ENCODE measurements around the gene NIFK. TPM values are rescaled to one million over a fixed set of nuclear protein-coding genes. Genes with fewer than 3 reads are reported as not detected.

NIFK gene
- polyA plus RNA-seq, 1 donor from 2014 or later, result 72.4 TPM

- Mint-ChIP-seq H3K9me3 (no peaks in the 10 kb centered on the region), H3K27me3 (no peaks in the 10 kb centered on the region), H3K27ac (no peak overlapping the region), H3K4me1 (peaks cover 0 to 5% (median 0%) of the 10 kb centered on the region in 3 donors), H3K36me3 (peaks cover 2% of the 10 kb centered on the region), H3K4me3 (no peak overlapping the region)
Measured at GRCh38 chr2:121690095-121690494, 46.6 kb downstream of the NIFK start.

DNA sequence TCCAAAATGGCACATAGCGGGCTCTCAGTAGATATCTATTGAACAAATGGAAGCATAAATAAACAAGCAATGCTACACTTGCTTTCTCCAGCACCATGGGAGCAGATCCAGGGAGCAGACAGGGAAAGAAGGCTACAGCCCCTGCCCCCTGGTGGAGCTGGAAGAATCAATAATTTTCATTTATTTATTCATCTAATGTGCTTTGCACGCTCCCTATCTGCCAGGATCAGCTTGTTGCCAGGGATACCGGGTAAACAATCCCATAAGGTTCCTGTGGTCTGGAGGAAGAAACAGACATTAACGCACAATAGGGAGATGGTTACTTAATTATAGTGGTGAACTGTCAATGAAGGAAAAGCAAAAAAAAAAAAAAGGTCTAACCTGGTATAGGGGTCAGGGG is 47.3 kb downstream of the NIFK start:
- H3K36me3 Mint-ChIP-seq, result peaks cover 2% of the 10 kb centered on the region
- H3K27ac Mint-ChIP-seq, result no peak overlapping the region
- no peaks in the 10 kb centered on the region for H3K9me3 Mint-ChIP-seq
- H3K4me1 Mint-ChIP-seq, result peaks cover 0 to 5% (median 0%) of the 10 kb centered on the region in 3 donors
- H3K4me3 Mint-ChIP-seq, result no peak overlapping the region
- H3K27me3 Mint-ChIP-seq, result no peaks in the 10 kb centered on the region

DNA sequence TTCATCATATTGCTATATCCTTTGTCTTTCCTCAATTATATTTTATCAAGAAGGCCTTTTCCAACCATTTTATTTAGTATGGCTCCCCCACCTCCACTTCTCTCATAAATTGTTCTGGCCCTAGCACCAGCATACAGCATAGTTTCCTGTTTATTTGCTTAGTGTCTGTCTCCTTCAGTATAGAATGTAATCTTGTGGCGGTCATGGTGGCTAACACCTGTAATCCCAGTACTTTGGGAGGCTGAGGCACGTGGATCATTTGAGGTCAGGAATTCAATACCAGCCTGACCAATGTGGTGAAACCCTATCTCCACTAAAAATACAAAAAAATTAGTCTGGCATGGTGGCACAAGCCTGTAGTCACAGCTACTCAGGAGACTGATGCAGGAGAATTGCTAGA is 47.9 kb downstream of the NIFK start:
- peaks cover 2% of the 10 kb centered on the region for H3K36me3 Mint-ChIP-seq
- H3K4me1 Mint-ChIP-seq, result peaks cover 0 to 5% (median 0%) of the 10 kb centered on the region in 3 donors
- H3K9me3 Mint-ChIP-seq, result no peaks in the 10 kb centered on the region
- H3K4me3 Mint-ChIP-seq, result no peak overlapping the region
- H3K27ac Mint-ChIP-seq, result no peak overlapping the region
- no peaks in the 10 kb centered on the region for H3K27me3 Mint-ChIP-seq

- Mint-ChIP-seq H3K4me3 (no peak overlapping the region), H3K36me3 (peaks cover 2% of the 10 kb centered on the region), H3K27ac (no peak overlapping the region), H3K27me3 (no peaks in the 10 kb centered on the region), H3K9me3 (peaks cover 3 to 5% (median 4%) of the 10 kb centered on the region in 3 donors), H3K4me1 (peaks cover 0 to 5% (median 0%) of the 10 kb centered on the region in 3 donors)
Measured at GRCh38 chr2:121686902-121687301, 49.8 kb downstream of the NIFK start.

DNA sequence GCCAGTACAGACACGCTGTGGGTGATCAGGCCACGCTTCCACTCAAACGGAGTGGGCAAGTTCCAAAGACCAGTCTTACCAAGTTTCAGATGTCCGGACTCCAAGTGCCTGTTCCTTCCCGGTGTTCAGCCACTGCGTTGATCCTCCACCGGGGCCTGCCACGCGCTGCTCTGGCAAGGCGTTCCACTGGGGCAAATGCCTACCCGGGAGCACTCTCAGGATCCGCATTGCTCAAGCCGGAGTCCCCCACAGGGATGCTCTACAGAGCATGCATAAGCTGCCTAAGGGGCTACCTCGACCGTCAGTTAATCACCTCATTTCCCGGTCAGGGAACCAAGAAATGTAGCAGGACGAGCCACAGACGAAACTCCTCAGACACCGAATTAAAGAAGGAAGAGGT is 50.5 kb downstream of the NIFK start:
- peaks cover 3% of the 10 kb centered on the region for H3K36me3 Mint-ChIP-seq
- no peak overlapping the region for H3K4me3 Mint-ChIP-seq
- peak overlapping the region in 1 of 3 donors; percentile 31 for H3K27ac Mint-ChIP-seq
- H3K9me3 Mint-ChIP-seq, result peaks cover 5 to 12% (median 8%) of the 10 kb centered on the region in 3 donors
- peaks cover 0 to 5% (median 0%) of the 10 kb centered on the region in 3 donors for H3K4me1 Mint-ChIP-seq
- no peaks in the 10 kb centered on the region for H3K27me3 Mint-ChIP-seq

DNA sequence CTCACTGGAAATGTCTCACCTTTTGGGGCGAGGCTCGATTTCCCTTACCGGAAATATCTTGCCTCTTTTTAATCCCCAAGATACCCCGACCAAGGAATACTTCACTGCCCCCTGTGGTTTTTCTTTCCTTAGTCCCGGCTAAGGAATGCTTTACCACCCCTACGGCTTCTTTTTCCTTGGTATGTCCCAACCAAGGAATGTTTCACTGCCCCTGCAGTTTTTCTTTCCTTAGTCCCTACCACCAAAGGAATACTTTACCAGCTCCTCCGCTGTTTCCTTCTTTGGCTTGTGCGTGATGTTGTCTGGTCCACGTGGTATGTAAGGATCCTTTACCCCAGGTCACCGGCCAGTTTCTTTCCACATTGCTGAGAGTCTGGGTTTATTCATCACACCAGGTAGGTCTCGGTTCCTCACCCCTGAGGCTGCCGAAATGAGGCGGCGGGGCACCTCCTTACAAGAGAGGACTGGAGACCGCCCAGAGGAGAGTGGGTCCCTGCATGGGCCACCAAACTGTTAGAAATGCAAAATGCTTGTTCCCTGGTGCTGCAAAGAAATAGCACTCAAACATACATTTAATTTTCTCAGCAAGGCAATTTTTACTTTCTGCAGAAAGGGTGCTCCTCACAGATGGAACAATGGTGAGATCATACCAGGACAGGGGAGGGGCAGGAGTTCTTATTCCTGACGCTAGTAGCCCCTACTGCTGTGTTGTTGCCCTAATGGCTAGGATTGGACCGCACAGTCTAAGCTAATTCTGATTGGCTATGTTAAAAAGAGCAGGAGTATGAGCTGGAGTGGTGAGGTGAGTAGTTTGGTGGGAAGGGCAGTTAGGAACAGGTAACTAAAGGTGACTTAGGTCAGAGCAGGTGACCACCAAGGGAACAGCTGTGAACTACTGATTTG is 54.0 kb downstream of the NIFK start:
- H3K27ac Mint-ChIP-seq, result peak overlapping the region in 1 of 3 donors; percentile 73
- peak overlapping the region in 1 of 4 donors; percentile 34 for H3K4me3 Mint-ChIP-seq
- H3K36me3 Mint-ChIP-seq, result peaks cover 3% of the 10 kb centered on the region
- peaks cover 8 to 23% (median 12%) of the 10 kb centered on the region in 3 donors for H3K9me3 Mint-ChIP-seq
- peaks cover 0 to 2% (median 1%) of the 10 kb centered on the region in 3 donors for H3K4me1 Mint-ChIP-seq
- no peaks in the 10 kb centered on the region for H3K27me3 Mint-ChIP-seq

DNA sequence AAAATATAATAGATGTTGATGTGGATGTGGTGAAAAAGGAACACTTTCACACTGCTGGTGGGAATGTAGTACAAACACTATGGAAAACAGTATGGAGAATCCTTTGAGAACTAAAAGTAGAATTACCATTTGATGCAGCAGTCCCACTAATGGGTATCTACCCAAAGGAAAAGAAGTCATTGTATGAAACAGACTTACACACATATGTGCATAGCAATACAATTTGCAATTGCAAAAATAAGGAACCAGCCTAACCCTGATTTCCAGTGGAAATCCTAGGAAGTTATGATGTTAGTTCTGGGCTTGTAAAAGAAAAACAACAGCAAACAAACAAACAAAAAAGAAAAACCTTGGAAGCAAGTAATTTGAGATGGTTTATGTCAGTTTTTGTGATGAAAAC is 58.8 kb downstream of the NIFK start:
- Mint-ChIP-seq H3K27ac (no peak overlapping the region), H3K4me1 (peaks cover 0 to 1% (median 1%) of the 10 kb centered on the region in 3 donors), H3K27me3 (no peaks in the 10 kb centered on the region), H3K4me3 (no peak overlapping the region), H3K36me3 (peaks cover 3% of the 10 kb centered on the region), H3K9me3 (peaks cover 12 to 30% (median 21%) of the 10 kb centered on the region in 3 donors)

Other genes with a start within 250 kb of the NIFK start
- gene RNU4ATAC, start 206.0 kb downstream of the NIFK start, polyA plus RNA-seq, result not detected
- gene CLASP1, start 87.4 kb downstream of the NIFK start, polyA plus RNA-seq, result 16.0 TPM
- 65.8 TPM for gene TSN, start 18.8 kb upstream of the NIFK start, polyA plus RNA-seq

Measured in IgD-negative memory B cell (primary cell).